Measurements from ENCODE around the gene VASN.

DNA sequence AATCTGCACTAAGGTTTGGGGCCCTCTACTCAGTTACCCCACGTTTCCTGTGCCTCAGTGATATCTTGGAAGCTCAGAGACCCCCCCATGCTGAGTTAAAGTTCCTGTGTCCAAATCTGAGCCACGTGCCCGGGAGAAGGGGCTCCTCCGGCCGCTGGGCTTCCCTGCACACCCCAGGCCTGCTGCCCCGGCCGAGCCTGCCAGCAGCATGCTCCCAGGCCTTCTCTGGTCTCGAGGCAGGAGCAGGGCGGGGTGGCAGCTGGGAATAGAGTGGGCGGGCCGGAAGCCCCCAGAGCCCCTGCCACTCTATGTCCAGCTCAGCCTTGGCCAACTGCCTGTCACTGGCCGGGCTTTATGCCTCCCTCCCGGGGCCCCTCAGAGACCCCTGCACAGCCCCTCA, 5.6 kb upstream of the VASN start:
- TF ChIP-seq, protein P1, sequence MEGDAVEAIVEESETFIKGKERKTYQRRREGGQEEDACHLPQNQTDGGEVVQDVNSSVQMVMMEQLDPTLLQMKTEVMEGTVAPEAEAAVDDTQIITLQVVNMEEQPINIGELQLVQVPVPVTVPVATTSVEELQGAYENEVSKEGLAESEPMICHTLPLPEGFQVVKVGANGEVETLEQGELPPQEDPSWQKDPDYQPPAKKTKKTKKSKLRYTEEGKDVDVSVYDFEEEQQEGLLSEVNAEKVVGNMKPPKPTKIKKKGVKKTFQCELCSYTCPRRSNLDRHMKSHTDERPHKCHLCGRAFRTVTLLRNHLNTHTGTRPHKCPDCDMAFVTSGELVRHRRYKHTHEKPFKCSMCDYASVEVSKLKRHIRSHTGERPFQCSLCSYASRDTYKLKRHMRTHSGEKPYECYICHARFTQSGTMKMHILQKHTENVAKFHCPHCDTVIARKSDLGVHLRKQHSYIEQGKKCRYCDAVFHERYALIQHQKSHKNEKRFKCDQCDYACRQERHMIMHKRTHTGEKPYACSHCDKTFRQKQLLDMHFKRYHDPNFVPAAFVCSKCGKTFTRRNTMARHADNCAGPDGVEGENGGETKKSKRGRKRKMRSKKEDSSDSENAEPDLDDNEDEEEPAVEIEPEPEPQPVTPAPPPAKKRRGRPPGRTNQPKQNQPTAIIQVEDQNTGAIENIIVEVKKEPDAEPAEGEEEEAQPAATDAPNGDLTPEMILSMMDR (IDR thresholded peaks at IDR 0.05): no peak
- no peak for TF ChIP-seq POLR2A (IDR thresholded peaks at IDR 0.05)
